ENCODE results near the gene SERTAD4. TPM values are rescaled to one million over a fixed set of nuclear protein-coding genes. Genes with fewer than 3 reads are reported as not detected.

SERTAD4 gene
- total and polyA plus RNA-seq, 2 of the 8 experiments (the other 6 are each of a cell fraction or from before 2014, with no cell fraction given), result 0.54 to 3.2 TPM

- H3K14ac ChIP-seq (ENCODE audit: insufficient read length), result no peak overlapping the region
- no peak for FAIRE-seq
- CTCF ChIA-PET (ENCODE audit: partially characterized antibody), result interaction anchor here (1.1 to 2.7 kb wide), 6 partner anchors 10 to 389 kb away, joined by 3 to 9 read pairs (median 4); no protein-coding TSS in a partner anchor
- TF ChIP-seq MAX (IDR thresholded peaks at IDR 0.05), result no peak
- TF ChIP-seq FOSL1 (IDR thresholded peaks at IDR 0.05; ENCODE audit: insufficient read depth, low read depth, low read length), result no peak
- TF ChIP-seq JUND (IDR thresholded peaks at IDR 0.05; ENCODE audit: low read length), result no peak
- TF ChIP-seq SAP30 (IDR thresholded peaks at IDR 0.05; ENCODE audit: insufficient read depth, insufficient replicate concordance, low read length), result no peak
- TF ChIP-seq SIX5 (IDR thresholded peaks at IDR 0.05; ENCODE audit: low read depth, low read length), result no peak
- no peak for TF ChIP-seq RFX5 (IDR thresholded peaks at IDR 0.05; ENCODE audit: borderline replicate concordance, low read depth, low read length)
- no peak for TF ChIP-seq BRCA1 (IDR thresholded peaks at IDR 0.05; ENCODE audit: low read depth, low read length)
- TF ChIP-seq, protein P1, sequence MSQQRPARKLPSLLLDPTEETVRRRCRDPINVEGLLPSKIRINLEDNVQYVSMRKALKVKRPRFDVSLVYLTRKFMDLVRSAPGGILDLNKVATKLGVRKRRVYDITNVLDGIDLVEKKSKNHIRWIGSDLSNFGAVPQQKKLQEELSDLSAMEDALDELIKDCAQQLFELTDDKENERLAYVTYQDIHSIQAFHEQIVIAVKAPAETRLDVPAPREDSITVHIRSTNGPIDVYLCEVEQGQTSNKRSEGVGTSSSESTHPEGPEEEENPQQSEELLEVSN (IDR thresholded peaks at IDR 0.05), result no peak
- no peak for TF ChIP-seq RAD21 (IDR thresholded peaks at IDR 0.05 in 1 of 2, conservative IDR thresholded peaks at IDR 0.05 in 1 of 2; ENCODE audit: low read depth in 2 of 2, low read length in 2 of 2)
- TF ChIP-seq ATF2 (IDR thresholded peaks at IDR 0.05; ENCODE audit: low read length), result no peak
- no peak for TF ChIP-seq SUZ12 (IDR thresholded peaks at IDR 0.05; ENCODE audit: low read length)
Measured at GRCh38 chr1:210263963-210264362, 31.4 kb downstream of the SERTAD4 start.

More at GRCh38 chr1:210263963-210264362, 31.4 kb downstream of the SERTAD4 start:
- Histone ChIP-seq H3K4me2 (ENCODE audit: insufficient read depth in 1 of 2, low read depth in 2 of 2, low read length in 2 of 2) (no peak overlapping the region), H2AK5ac (ENCODE audit: low read depth, low read length) (0 out of 2 replicates have a peak overlapping the region, but pooled peaks have one; percentile 8), H3K27ac (ENCODE audit: low read depth, low read length) (no peak overlapping the region), H3K23ac (ENCODE audit: insufficient read length) (no peak overlapping the region), H3K27me3 (replicated peaks in 1 of 4; ENCODE audit: control insufficient read depth in 3 of 4, extremely low read depth in 1 of 4, insufficient read depth in 3 of 4, low read length in 3 of 4) (no peaks in the 10 kb centered on the region), H3K9ac (replicated peaks in 1 of 4; ENCODE audit: extremely low read depth in 1 of 4, low read depth in 3 of 4, low read length in 3 of 4) (no peak overlapping the region), H3K23me2 (ENCODE audit: low read depth, low read length) (no peaks in the 10 kb centered on the region; the same call in 1 of the 2 replicates), H2BK120ac (replicated peaks; ENCODE audit: low read depth, low read length) (no peak overlapping the region), H3K18ac (ENCODE audit: extremely low read depth, low read length) (no peak overlapping the region), H2BK12ac (ENCODE audit: low read depth, low read length) (no peak overlapping the region; the same call in 1 of the 2 replicates), H2AFZ (ENCODE audit: low read length) (no peak overlapping the region), H3K79me1 (ENCODE audit: low read depth, low read length) (no peaks in the 10 kb centered on the region), H4K5ac (ENCODE audit: insufficient read length, low read depth, low read length) (no peak overlapping the region), H3K9me3 (ENCODE audit: insufficient read depth in 2 of 2, low read depth in 1 of 2, low read length in 1 of 2) (no peaks in the 10 kb centered on the region), H2BK5ac (ENCODE audit: low read depth, low read length) (0 out of 2 replicates have a peak overlapping the region, but pooled peaks have one; percentile 62), H3K79me2 (ENCODE audit: control insufficient read depth in 1 of 2, insufficient read depth in 2 of 2, low read length in 2 of 2) (no peaks in the 10 kb centered on the region), H4K20me1 (replicated peaks in 1 of 2; ENCODE audit: control insufficient read depth in 1 of 2, insufficient read depth in 2 of 2, low read length in 2 of 2) (no peaks in the 10 kb centered on the region), H3K56ac (replicated peaks; ENCODE audit: insufficient read length, low read depth, low read length) (no peak overlapping the region), H2BK20ac (ENCODE audit: low read length) (peak overlapping the region; percentile 10; the same call in 1 of the 2 replicates), H3K36me3 (ENCODE audit: control insufficient read depth in 2 of 4, insufficient read depth in 4 of 4, low read length in 3 of 4) (no peaks in the 10 kb centered on the region), H2BK15ac (ENCODE audit: low read length) (no peak overlapping the region), H3K4me1 (replicated peaks in 1 of 4; ENCODE audit: control insufficient read depth in 3 of 4, insufficient read depth in 4 of 4, low read length in 3 of 4) (peaks cover 0 to 13% (median 2%) of the 10 kb centered on the region in 4 experiments; a peak in 2 of 7 replicates), H4K91ac (replicated peaks; ENCODE audit: insufficient read length, low read length) (no peak overlapping the region), H3K4ac (replicated peaks; ENCODE audit: insufficient read length, low read depth, low read length) (no peak overlapping the region), H4K8ac (ENCODE audit: extremely low read depth, insufficient read depth, low read length) (no peak overlapping the region), H3K4me3 (ENCODE audit: extremely low read depth in 1 of 4, insufficient read depth in 2 of 4, low read depth in 3 of 4, low read length in 4 of 4) (no peak overlapping the region)
- POLR2A ChIA-PET (ENCODE audit: partially characterized antibody), result interaction anchor here (0.9 to 3.8 kb wide), 4 partner anchors 12 to 110 kb away, joined by 3 to 24 read pairs (median 13); partner anchors contain the start of gene SERTAD4
- DNase-seq (ENCODE audit: low read depth in 1 of 2, low spot score in 2 of 2), result no peak

Measured in H1 (cell line).